GM21737 (cell line): ENCODE measurements around the gene TKFC.
A peak's percentile ranks its signal among the peaks of the same experiment; 100 is the strongest.

ENCODE experiments used
- ATAC-seq: cut with Tn5 transposase; IDR thresholded peaks from one replicate; pipeline ENCODE4 v1.9.1; 2021; ENCODE audit warnings: mild to moderate bottlenecking, moderate library complexity; ENCODE audit not compliant: unreplicated experiment

The TKFC gene

GRCh38 chr11:61343792-61344745 lies 11.0 kb downstream of the TKFC start:
- no peak for ATAC-seq

- no peak for ATAC-seq
Measured at GRCh38 chr11:61345170-61345610, 12.2 kb downstream of the TKFC start.

- no peak for ATAC-seq
Measured at GRCh38 chr11:61345954-61346843, 13.2 kb downstream of the TKFC start.

GRCh38 chr11:61347916-61348461 lies 15.0 kb downstream of the TKFC start:
- no peak for ATAC-seq

- ATAC-seq = no peak
Measured at GRCh38 chr11:61349189-61349751, 16.2 kb downstream of the TKFC start.

GRCh38 chr11:61349916-61350315 lies 16.9 kb downstream of the TKFC start:
- no peak for ATAC-seq

- no peak for ATAC-seq
Measured at GRCh38 chr11:61350336-61350735, 17.3 kb downstream of the TKFC start.

GRCh38 chr11:61350803-61351202 lies 17.8 kb downstream of the TKFC start:
- ATAC-seq = no peak

GRCh38 chr11:61352038-61352437 lies 19.0 kb downstream of the TKFC start:
- ATAC-seq = no peak

- no peak for ATAC-seq
Measured at GRCh38 chr11:61353131-61354067, 20.4 kb downstream of the TKFC start.

- ATAC-seq = no peak
Measured at GRCh38 chr11:61354208-61354607, 21.2 kb downstream of the TKFC start.

- ATAC-seq = no peak
Measured at GRCh38 chr11:61356706-61357105, 23.7 kb downstream of the TKFC start.

GRCh38 chr11:61357233-61357893 lies 24.3 kb downstream of the TKFC start:
- ATAC-seq = peak; percentile 45

- no peak for ATAC-seq
Measured at GRCh38 chr11:61357894-61358239, 24.8 kb downstream of the TKFC start.

- no peak for ATAC-seq
Measured at GRCh38 chr11:61358566-61358965, 25.5 kb downstream of the TKFC start.

- no peak for ATAC-seq
Measured at GRCh38 chr11:61359516-61359915, 26.5 kb downstream of the TKFC start.

- ATAC-seq = no peak
Measured at GRCh38 chr11:61361237-61361740, 28.3 kb downstream of the TKFC start.

GRCh38 chr11:61361741-61362541 lies 28.9 kb downstream of the TKFC start, which contains the start of the genes CYB561A3 and TMEM138:
TSS of gene CYB561A3 (minus strand) at chr11:61361882. CDS start at chr11:61356713, 5,169 bp downstream.
TSS of gene TMEM138 (plus strand) at chr11:61362374. CDS start at chr11:61364391, 2,017 bp downstream.
- ATAC-seq = peak; percentile 73
